ENCODE results near the gene PECR.

The PECR gene

DNA sequence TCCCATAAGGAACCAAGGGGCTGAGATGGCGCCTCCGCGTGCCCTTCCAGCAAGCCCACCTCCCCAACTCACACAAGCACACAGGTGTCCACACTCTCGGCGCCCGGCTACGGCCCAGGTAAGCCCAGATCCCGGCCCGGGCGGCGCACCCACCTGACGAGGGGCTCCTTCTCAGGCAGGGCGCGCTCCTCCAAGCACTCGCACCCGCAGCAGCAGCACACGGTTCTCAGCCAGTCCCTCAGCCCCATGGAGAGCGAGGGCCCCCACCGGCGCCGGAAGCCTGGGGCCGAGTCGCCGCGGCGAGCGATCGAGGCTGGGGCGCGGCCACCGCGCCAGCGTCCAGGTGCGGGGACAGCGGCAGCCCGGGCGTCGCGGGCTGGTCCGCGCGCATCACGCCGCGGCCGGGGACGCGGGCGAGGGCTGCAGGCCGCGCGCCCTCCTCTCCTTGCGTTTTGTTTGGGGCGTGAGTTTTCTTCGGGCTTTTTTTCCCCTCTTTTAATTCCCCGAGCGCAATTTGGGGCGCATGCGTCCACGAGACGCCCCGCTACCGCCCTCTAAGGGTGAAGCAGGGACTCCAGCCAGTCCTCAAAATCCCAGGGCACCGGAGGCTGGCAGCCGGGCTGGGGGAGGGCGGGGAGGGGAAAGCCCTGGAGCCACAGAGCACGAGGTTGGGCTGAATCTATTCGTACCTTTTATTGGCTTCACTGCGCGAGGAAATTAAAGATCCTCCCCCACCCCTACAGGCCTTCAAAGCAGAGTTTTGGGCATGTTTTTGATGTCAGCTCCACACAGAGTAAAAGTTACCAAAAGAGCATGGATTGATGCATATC lies 68.3 kb downstream of the PECR start, which contains the start of gene MREG:
MREG (minus strand) TSS at position 472 of the 830 bp plus-strand sequence; CDS start at position 248, 224 bp downstream.
- TF ChIP-seq, protein P1, sequence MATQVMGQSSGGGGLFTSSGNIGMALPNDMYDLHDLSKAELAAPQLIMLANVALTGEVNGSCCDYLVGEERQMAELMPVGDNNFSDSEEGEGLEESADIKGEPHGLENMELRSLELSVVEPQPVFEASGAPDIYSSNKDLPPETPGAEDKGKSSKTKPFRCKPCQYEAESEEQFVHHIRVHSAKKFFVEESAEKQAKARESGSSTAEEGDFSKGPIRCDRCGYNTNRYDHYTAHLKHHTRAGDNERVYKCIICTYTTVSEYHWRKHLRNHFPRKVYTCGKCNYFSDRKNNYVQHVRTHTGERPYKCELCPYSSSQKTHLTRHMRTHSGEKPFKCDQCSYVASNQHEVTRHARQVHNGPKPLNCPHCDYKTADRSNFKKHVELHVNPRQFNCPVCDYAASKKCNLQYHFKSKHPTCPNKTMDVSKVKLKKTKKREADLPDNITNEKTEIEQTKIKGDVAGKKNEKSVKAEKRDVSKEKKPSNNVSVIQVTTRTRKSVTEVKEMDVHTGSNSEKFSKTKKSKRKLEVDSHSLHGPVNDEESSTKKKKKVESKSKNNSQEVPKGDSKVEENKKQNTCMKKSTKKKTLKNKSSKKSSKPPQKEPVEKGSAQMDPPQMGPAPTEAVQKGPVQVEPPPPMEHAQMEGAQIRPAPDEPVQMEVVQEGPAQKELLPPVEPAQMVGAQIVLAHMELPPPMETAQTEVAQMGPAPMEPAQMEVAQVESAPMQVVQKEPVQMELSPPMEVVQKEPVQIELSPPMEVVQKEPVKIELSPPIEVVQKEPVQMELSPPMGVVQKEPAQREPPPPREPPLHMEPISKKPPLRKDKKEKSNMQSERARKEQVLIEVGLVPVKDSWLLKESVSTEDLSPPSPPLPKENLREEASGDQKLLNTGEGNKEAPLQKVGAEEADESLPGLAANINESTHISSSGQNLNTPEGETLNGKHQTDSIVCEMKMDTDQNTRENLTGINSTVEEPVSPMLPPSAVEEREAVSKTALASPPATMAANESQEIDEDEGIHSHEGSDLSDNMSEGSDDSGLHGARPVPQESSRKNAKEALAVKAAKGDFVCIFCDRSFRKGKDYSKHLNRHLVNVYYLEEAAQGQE (IDR thresholded peaks at IDR 0.05; ENCODE audit: insufficient read depth in 1 of 2, low read depth in 2 of 2, low read length in 2 of 2), result 0 out of 4 replicates have a peak, but pooled peaks of 1 of the 2 experiments have one; percentile 5
- TF ChIP-seq SIN3A (IDR thresholded peaks at IDR 0.05; ENCODE audit: borderline replicate concordance, insufficient read depth, low read length), result no peak
- no peak for TF ChIP-seq TAF1 (IDR thresholded peaks at IDR 0.05; ENCODE audit: borderline replicate concordance, insufficient read depth, low read length)
- no peak for TF ChIP-seq POLR2AphosphoS5 (IDR thresholded peaks at IDR 0.05; ENCODE audit: low read depth, low read length)

DNA sequence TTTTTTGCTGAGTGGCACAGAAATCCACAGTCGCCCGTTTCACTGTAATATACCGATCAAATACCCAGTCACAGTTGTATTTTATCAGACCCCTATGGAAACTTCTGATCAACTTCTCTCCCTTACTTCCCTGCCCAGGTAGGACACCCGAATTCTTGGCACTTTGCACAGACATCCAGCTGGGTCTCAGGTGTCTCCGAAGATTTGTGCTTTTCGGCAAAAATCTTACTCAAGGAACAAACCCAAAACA lies 68.9 kb downstream of the PECR start:
- no peak for TF ChIP-seq FOXP2 (optimal IDR thresholded peaks at IDR 0.05; ENCODE audit: borderline replicate concordance, extremely low read depth, extremely low read length, insufficient read depth)
- no peak for TF ChIP-seq TAF1 (IDR thresholded peaks at IDR 0.05; ENCODE audit: borderline replicate concordance, insufficient read depth, low read length)
- no peak for TF ChIP-seq SIN3A (IDR thresholded peaks at IDR 0.05; ENCODE audit: borderline replicate concordance, insufficient read depth, low read length)
- TF ChIP-seq POLR2AphosphoS5 (IDR thresholded peaks at IDR 0.05; ENCODE audit: low read depth, low read length), result no peak
- TF ChIP-seq, protein P1 (IDR thresholded peaks at IDR 0.05; ENCODE audit: insufficient read depth in 1 of 2, low read depth in 2 of 2, low read length in 2 of 2), result no peak

GRCh38 chr2:216012133-216012829 lies 69.3 kb downstream of the PECR start:
- no peak for TF ChIP-seq POLR2AphosphoS5 (IDR thresholded peaks at IDR 0.05; ENCODE audit: low read depth, low read length)
- no peak for TF ChIP-seq TAF1 (IDR thresholded peaks at IDR 0.05; ENCODE audit: borderline replicate concordance, insufficient read depth, low read length)
- TF ChIP-seq FOXP2 (optimal IDR thresholded peaks at IDR 0.05; ENCODE audit: borderline replicate concordance, extremely low read depth, extremely low read length, insufficient read depth), result no peak
- TF ChIP-seq, protein P1 (IDR thresholded peaks at IDR 0.05; ENCODE audit: insufficient read depth in 1 of 2, low read depth in 2 of 2, low read length in 2 of 2), result no peak
- TF ChIP-seq SIN3A (IDR thresholded peaks at IDR 0.05; ENCODE audit: borderline replicate concordance, insufficient read depth, low read length), result no peak

- no peak for TF ChIP-seq SIN3A (IDR thresholded peaks at IDR 0.05; ENCODE audit: borderline replicate concordance, insufficient read depth, low read length)
- TF ChIP-seq TAF1 (IDR thresholded peaks at IDR 0.05; ENCODE audit: borderline replicate concordance, insufficient read depth, low read length), result no peak
- TF ChIP-seq FOXP2 (optimal IDR thresholded peaks at IDR 0.05; ENCODE audit: borderline replicate concordance, extremely low read depth, extremely low read length, insufficient read depth), result no peak
- TF ChIP-seq POLR2AphosphoS5 (IDR thresholded peaks at IDR 0.05; ENCODE audit: low read depth, low read length), result no peak
- TF ChIP-seq, protein P1 (IDR thresholded peaks at IDR 0.05; ENCODE audit: insufficient read depth in 1 of 2, low read depth in 2 of 2, low read length in 2 of 2), result no peak
Measured at GRCh38 chr2:216008387-216008786, 73.2 kb downstream of the PECR start.
